OCI-LY1 (cell line): ENCODE results near the gene F10.

Experiments used
- H2AFZ ChIP-seq: fragments of 200-600 bp; sonication (generic), shearing (Covaris generic); 2 replicates; pipeline ENCODE4 v1.6.0; 2014; ENCODE audit warnings: antibody characterized with exemption, mild to moderate bottlenecking, low read length
- H3F3A ChIP-seq: fragments of 200-600 bp; sonication (generic), shearing (Covaris generic); 2 replicates; pipeline ENCODE4 v1.6.0; 2014; ENCODE audit warnings: mild to moderate bottlenecking, antibody characterized with exemption, low read length, moderate library complexity; ENCODE audit not compliant: insufficient read depth
- H3K27ac ChIP-seq: fragments of 200-600 bp; sonication (generic); 2 replicates; pipeline ENCODE4 v1.5.1; 2014; ENCODE audit warnings: low read length, mixed run types, mild to moderate bottlenecking, low read depth; ENCODE audit not compliant: poor library complexity, severe bottlenecking
- H3K27me3 ChIP-seq: fragments of 200-600 bp; sonication (generic); 2 replicates; pipeline ENCODE4 v1.6.0; 2014; ENCODE audit warnings: antibody characterized with exemption, mild to moderate bottlenecking, low read length, moderate library complexity; ENCODE audit not compliant: insufficient read depth
- H3K36me3 ChIP-seq: fragments of 200-600 bp; sonication (generic); 2 replicates; pipeline ENCODE4 v1.6.1; 2014; ENCODE audit warnings: mild to moderate bottlenecking, antibody characterized with exemption, low read length, moderate library complexity, mixed read lengths; ENCODE audit not compliant: insufficient read depth
- H3K4me1 ChIP-seq: fragments of 200-600 bp; sonication (generic); 2 replicates; pipeline ENCODE4 v1.5.1; 2014; ENCODE audit warnings: mild to moderate bottlenecking, low read length, moderate library complexity; ENCODE audit not compliant: insufficient read depth, severe bottlenecking
- H3K4me2 ChIP-seq: fragments of 200-600 bp; sonication (generic), shearing (Covaris generic); 2 replicates; pipeline ENCODE4 v1.6.1; 2014; ENCODE audit warnings: low read length
- H3K4me3 ChIP-seq: fragments of 200-600 bp; sonication (generic); 2 replicates; pipeline ENCODE4 v1.5.1; 2014; ENCODE audit warnings: low read length, low read depth, mild to moderate bottlenecking, mixed read lengths; ENCODE audit not compliant: poor library complexity, severe bottlenecking
- H3K79me2 ChIP-seq: fragments of 200-600 bp; shearing (Covaris generic); 2 replicates; pipeline ENCODE4 v1.6.1; 2016; ENCODE audit warnings: mixed run types, low read length, mixed read lengths; ENCODE audit not compliant: insufficient read depth
- H3K9ac ChIP-seq: fragments of 200-600 bp; sonication (generic), shearing (Covaris generic); 2 replicates; pipeline ENCODE4 v1.6.1; 2014; ENCODE audit warnings: mild to moderate bottlenecking, low read length, mixed read lengths
- H3K9me2 ChIP-seq: fragments of 200-600 bp; sonication (generic), shearing (Covaris generic); 2 replicates; pipeline ENCODE4 v1.6.1; 2014; ENCODE audit warnings: low read depth, mild to moderate bottlenecking, low read length, mixed read lengths
- H3K9me3 ChIP-seq: fragments of 200-600 bp; shearing (Covaris generic); 2 replicates; pipeline ENCODE4 v1.6.1; 2014; ENCODE audit warnings: low read length, mixed read lengths
- H4K20me1 ChIP-seq: fragments of 200-600 bp; sonication (generic), shearing (Covaris generic); 2 replicates; pipeline ENCODE4 v1.6.0; 2016; ENCODE audit warnings: mild to moderate bottlenecking, low read length; ENCODE audit not compliant: insufficient read depth
- EZH2 ChIP-seq: fragments of 200-600 bp; sonication (generic), shearing (Covaris generic); IDR thresholded peaks from 2 replicates; pipeline ENCODE4 v1.8.0; 2017; ENCODE audit warnings: borderline replicate concordance, mixed run types, mild to moderate bottlenecking, antibody characterized with exemption, low read length, moderate library complexity, mixed read lengths
- TF ChIP-seq, protein P1 (sequence below): fragments of 200-600 bp; sonication (generic), shearing (Covaris generic); IDR thresholded peaks from 2 replicates; pipeline ENCODE4 v1.5.1; 2017; ENCODE audit warnings: mild to moderate bottlenecking, antibody characterized with exemption, low read length, moderate library complexity, mixed read lengths

The F10 gene

GRCh38 chr13:113124211-113124970, 1.8 kb downstream of the F10 start:
- Histone ChIP-seq H3K79me2 (no peaks in the 10 kb centered on the region), H3K4me2 (no peak overlapping the region), H3K9ac (no peak overlapping the region), H3K9me2 (no peaks in the 10 kb centered on the region), H3K27ac (no peak overlapping the region), H3K4me3 (no peak overlapping the region), H4K20me1 (no peaks in the 10 kb centered on the region), H3F3A (no peaks in the 10 kb centered on the region), H3K36me3 (no peaks in the 10 kb centered on the region), H2AFZ (no peak overlapping the region), H3K4me1 (no peaks in the 10 kb centered on the region), H3K9me3 (no peaks in the 10 kb centered on the region), H3K27me3 (peaks cover 7% of the 10 kb centered on the region; the same call in 1 of the 2 replicates)
- TF ChIP-seq EZH2, result no peak
- TF ChIP-seq, protein P1, sequence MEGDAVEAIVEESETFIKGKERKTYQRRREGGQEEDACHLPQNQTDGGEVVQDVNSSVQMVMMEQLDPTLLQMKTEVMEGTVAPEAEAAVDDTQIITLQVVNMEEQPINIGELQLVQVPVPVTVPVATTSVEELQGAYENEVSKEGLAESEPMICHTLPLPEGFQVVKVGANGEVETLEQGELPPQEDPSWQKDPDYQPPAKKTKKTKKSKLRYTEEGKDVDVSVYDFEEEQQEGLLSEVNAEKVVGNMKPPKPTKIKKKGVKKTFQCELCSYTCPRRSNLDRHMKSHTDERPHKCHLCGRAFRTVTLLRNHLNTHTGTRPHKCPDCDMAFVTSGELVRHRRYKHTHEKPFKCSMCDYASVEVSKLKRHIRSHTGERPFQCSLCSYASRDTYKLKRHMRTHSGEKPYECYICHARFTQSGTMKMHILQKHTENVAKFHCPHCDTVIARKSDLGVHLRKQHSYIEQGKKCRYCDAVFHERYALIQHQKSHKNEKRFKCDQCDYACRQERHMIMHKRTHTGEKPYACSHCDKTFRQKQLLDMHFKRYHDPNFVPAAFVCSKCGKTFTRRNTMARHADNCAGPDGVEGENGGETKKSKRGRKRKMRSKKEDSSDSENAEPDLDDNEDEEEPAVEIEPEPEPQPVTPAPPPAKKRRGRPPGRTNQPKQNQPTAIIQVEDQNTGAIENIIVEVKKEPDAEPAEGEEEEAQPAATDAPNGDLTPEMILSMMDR, result no peak

DNA sequence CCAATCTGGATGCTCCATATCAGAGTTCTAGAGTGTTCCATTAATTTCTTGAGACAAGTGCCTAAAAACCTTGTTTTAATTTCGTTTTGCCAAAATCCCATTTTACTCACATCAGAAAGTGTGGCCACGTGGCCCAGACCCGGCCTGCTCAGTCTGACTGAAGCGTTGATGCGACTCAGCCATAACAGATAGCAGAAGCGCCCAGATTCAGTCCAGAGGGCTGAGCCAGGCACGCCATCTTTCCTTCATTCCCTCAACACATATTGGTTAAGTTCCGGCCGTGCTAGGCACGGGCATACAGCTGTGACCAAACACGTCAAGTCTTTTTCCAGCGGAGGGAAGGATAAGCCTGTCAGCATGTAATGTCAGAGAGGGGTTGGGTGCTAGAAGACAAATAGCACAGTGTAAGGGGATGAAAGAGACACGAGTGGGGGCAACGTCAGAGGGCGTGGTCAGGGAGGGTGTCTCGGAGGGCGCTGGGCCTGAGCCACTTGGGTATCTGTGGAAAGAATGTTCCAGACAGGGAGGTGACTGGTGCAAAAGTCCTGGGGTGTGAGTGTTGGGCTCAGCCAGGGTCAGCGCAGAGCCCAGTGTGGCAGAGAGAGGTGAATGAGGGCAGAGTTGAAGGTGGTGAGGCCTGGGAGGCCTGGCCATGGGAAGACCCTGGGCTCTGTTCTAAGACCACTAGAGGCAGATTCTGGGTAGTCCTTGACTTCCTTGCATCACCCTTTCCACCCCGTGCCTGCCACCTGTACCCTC, 3.1 kb downstream of the F10 start:
- Histone ChIP-seq H3K27ac (no peak overlapping the region), H2AFZ (no peak overlapping the region), H3K9me2 (no peaks in the 10 kb centered on the region), H3K9me3 (no peaks in the 10 kb centered on the region), H3K27me3 (no peaks in the 10 kb centered on the region; the same call in 1 of the 2 replicates), H4K20me1 (no peaks in the 10 kb centered on the region), H3K9ac (no peak overlapping the region), H3F3A (no peaks in the 10 kb centered on the region), H3K4me3 (no peak overlapping the region), H3K36me3 (no peaks in the 10 kb centered on the region), H3K79me2 (no peaks in the 10 kb centered on the region), H3K4me2 (no peak overlapping the region), H3K4me1 (no peaks in the 10 kb centered on the region)
- TF ChIP-seq EZH2, result no peak
- TF ChIP-seq, protein P1, result no peak

DNA sequence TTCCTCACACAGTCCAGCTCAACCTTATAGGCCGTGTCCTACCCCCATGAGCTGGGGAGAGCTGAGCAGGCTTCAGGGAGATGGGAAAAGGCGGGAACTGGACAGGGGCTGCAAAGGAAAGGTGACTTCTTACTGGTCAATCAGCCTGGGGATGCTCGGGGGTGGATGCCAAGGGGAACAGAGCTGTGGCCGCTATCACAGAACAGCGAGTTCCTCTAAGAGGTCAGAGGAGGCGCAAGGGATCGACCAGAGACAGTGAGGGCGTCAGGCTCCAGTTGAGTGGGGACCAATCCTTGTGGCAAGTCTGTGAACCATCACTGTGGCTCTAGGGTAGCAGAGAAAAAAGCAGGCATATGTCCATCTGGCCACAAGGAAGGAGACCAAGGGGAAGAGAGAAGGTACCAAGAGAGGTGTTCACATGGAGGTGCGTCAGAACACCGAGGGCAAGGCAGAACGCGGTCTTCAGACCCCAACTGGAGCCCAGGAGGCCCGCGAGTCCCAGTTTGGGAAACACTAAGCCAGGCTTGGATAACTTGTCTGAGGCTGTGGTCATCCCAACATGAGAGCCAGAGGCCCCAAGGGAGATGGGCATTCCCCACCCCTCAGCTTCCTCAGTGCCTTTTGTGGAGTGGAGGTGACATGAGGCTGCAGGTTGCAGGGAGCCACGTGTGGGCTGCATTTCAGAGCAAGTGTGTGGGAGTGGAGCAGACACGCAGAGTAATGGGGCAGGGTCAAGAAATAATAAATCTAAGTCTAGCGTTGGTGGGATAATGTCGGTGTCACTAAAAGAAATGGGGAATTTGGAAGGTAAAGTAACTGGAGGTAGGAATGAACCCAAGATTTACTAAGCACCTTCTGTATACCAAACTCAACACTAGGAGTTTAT, 3.9 kb downstream of the F10 start:
- no peak overlapping the region for H2AFZ ChIP-seq
- H3K79me2 ChIP-seq, result no peaks in the 10 kb centered on the region
- no peaks in the 10 kb centered on the region for H3K4me1 ChIP-seq
- H3K36me3 ChIP-seq, result no peaks in the 10 kb centered on the region
- H3K9ac ChIP-seq, result no peak overlapping the region
- H3F3A ChIP-seq, result no peaks in the 10 kb centered on the region
- no peaks in the 10 kb centered on the region for H4K20me1 ChIP-seq
- TF ChIP-seq EZH2, result no peak
- TF ChIP-seq, protein P1, result no peak
- no peak overlapping the region for H3K4me3 ChIP-seq
- H3K9me3 ChIP-seq, result no peaks in the 10 kb centered on the region
- H3K4me2 ChIP-seq, result no peak overlapping the region
- H3K27me3 ChIP-seq, result no peaks in the 10 kb centered on the region; the same call in 1 of the 2 replicates
- H3K9me2 ChIP-seq, result no peaks in the 10 kb centered on the region
- H3K27ac ChIP-seq, result no peak overlapping the region
